SJCRH30 (cell line): ENCODE measurements around the gene ATP6V0A1. TPM values are rescaled to one million over a fixed set of nuclear protein-coding genes. Genes with fewer than 3 reads are reported as not detected.

ENCODE experiments used
- DNase-seq, 2 experiments: peaks; one replicate each; pipeline ENCODE4 v3.0.0-alpha.2; 2015 to 2020
- H3K27ac ChIP-seq: fragments of 250-450 bp; sonication (Bioruptor Pico); 2 replicates; pipeline ENCODE4 v1.5.1; 2020; ENCODE audit warnings: mild to moderate bottlenecking, moderate library complexity
- H3K27me3 ChIP-seq: fragments of 250-450 bp; sonication (Bioruptor Pico); 2 replicates; pipeline ENCODE4 v1.5.1; 2020; ENCODE audit warnings: mild to moderate bottlenecking, moderate library complexity
- H3K36me3 ChIP-seq: fragments of 250-450 bp; sonication (Bioruptor Pico); 2 replicates; pipeline ENCODE4 v1.5.1; 2020; ENCODE audit warnings: mild to moderate bottlenecking, moderate library complexity
- H3K4me1 ChIP-seq: fragments of 250-450 bp; sonication (Bioruptor Pico); 2 replicates; pipeline ENCODE4 v1.5.1; 2020; ENCODE audit warnings: mild to moderate bottlenecking, moderate library complexity
- H3K4me3 ChIP-seq: fragments of 250-450 bp; sonication (Bioruptor Pico); 2 replicates; pipeline ENCODE4 v1.5.1; 2020; ENCODE audit warnings: mild to moderate bottlenecking, moderate library complexity
- H3K9me3 ChIP-seq: fragments of 250-450 bp; sonication (Bioruptor Pico); replicated peaks from 2 replicates; pipeline ENCODE4 v1.5.1; 2020; ENCODE audit warnings: mild to moderate bottlenecking, moderate library complexity
- total RNA-seq: library from RNA; depleted of rRNA; stranded (reverse); fragments of >200 nt; shearing (Covaris generic); gene quantifications from 2 replicates; pipeline ENCODE4 v1.2.3, GENCODE V29; 2014; rRNA removed

The ATP6V0A1 gene
- total RNA-seq, 1 experiment from 2014 or later = 30.9 TPM

- Histone ChIP-seq H3K4me1 (peaks cover 5% of the 10 kb centered on the region; the same call in 1 of the 2 replicates), H3K36me3 (peaks cover 57% of the 10 kb centered on the region), H3K27ac (no peak overlapping the region), H3K27me3 (no peaks in the 10 kb centered on the region), H3K9me3 (no peaks in the 10 kb centered on the region), H3K4me3 (no peak overlapping the region)
- DNase-seq = no peak
These were observed 109.8 kb downstream of the ATP6V0A1 start for GRCh38 chr17:42568341-42569111.

- H3K4me3 ChIP-seq = no peak overlapping the region
- H3K27me3 ChIP-seq = no peaks in the 10 kb centered on the region
- H3K9me3 ChIP-seq = no peaks in the 10 kb centered on the region
- H3K27ac ChIP-seq = no peak overlapping the region
- no peak for DNase-seq
- H3K36me3 ChIP-seq = peaks cover 61% of the 10 kb centered on the region
- H3K4me1 ChIP-seq = no peaks in the 10 kb centered on the region; the same call in 1 of the 2 replicates
These were observed 113.0 kb downstream of the ATP6V0A1 start for GRCh38 chr17:42571435-42572225.

Other genes with a start within 250 kb of the ATP6V0A1 start
- gene STAT5B, start 182.5 kb upstream of the ATP6V0A1 start, total RNA-seq = 25.7 and 31.1 TPM in 2 replicates
- gene STAT5A, start 170.4 kb upstream of the ATP6V0A1 start, total RNA-seq = 5.0 and 5.9 TPM in 2 replicates
- gene STAT3, start 70.4 kb upstream of the ATP6V0A1 start, total RNA-seq = 107 and 113 TPM in 2 replicates
- 46.9 and 47.8 TPM in 2 replicates for gene CAVIN1, start 35.6 kb upstream of the ATP6V0A1 start, total RNA-seq
- 20.6 and 22.2 TPM in 2 replicates for gene NAGLU, start 77.4 kb downstream of the ATP6V0A1 start, total RNA-seq
- gene HSD17B1, start 94.0 kb downstream of the ATP6V0A1 start, total RNA-seq = 0.73 and 0.76 TPM in 2 replicates
- 33.7 and 36.3 TPM in 2 replicates for gene COASY, start 103.3 kb downstream of the ATP6V0A1 start, total RNA-seq
- gene MLX, start 108.2 kb downstream of the ATP6V0A1 start, total RNA-seq = 44.5 and 48.4 TPM in 2 replicates
- gene PSMC3IP, start 118.9 kb downstream of the ATP6V0A1 start, total RNA-seq = 23.8 and 29.7 TPM in 2 replicates
- gene RETREG3, start 150.5 kb downstream of the ATP6V0A1 start, total RNA-seq = 34.5 and 36.2 TPM in 2 replicates
- 111 and 122 TPM in 2 replicates for gene TUBG1, start 150.8 kb downstream of the ATP6V0A1 start, total RNA-seq
- gene TUBG2, start 200.4 kb downstream of the ATP6V0A1 start, total RNA-seq = 6.2 and 10.4 TPM in 2 replicates
- gene PLEKHH3, start 218.1 kb downstream of the ATP6V0A1 start, total RNA-seq = 10.9 and 13.7 TPM in 2 replicates
- 0.99 and 1.0 TPM in 2 replicates for gene CCR10, start 223.0 kb downstream of the ATP6V0A1 start, total RNA-seq
- 4.0 and 5.0 TPM in 2 replicates for gene CNTNAP1, start 223.7 kb downstream of the ATP6V0A1 start, total RNA-seq